HEK293 (cell line): Measurements from ENCODE around the gene C1QC.

Experiments used
- CTCF ChIA-PET: fragments of 350-600 bp; formaldehyde crosslinking; extraction: SDS; loops from one replicate; lab custom pipeline; 2021; ENCODE audit warnings: antibody characterized with exemption; lab: Yijun Ruan, JAX
- POLR2A ChIA-PET: fragments of 300-600 bp; formaldehyde crosslinking; extraction: SDS; loops from one replicate; lab custom pipeline; 2020; ENCODE audit warnings: antibody characterized with exemption, inconsistent platforms; lab: Yijun Ruan, JAX
- H3K27ac ChIP-seq: fragments of 200-500 bp; sonication (Bioruptor generic); 2 replicates; pipeline ENCODE4 v1.5.1; 2014; ENCODE audit warnings: low read depth, low read length, control low read depth, inconsistent platforms; ENCODE audit errors: extremely low read depth
- H3K36me3 ChIP-seq, 2 experiments: fragments of 200-500 bp in 1 of 2; sonication (Bioruptor generic) in 1 of 2; 1 replicate in 1 of 2; 2 replicates in 1 of 2; pipeline ENCODE4 v1.5.1; 2014 to 2017; ENCODE audit warnings: inconsistent platforms in 2 of 2, low read length in 2 of 2; ENCODE audit not compliant: control insufficient read depth in 2 of 2, insufficient read depth in 1 of 2
- H3K4me1 ChIP-seq: fragments of 200-500 bp; sonication (Bioruptor generic); 2 replicates; pipeline ENCODE4 v1.5.1; 2014; ENCODE audit warnings: mild to moderate bottlenecking, low read length, inconsistent platforms; ENCODE audit not compliant: control insufficient read depth, insufficient read depth
- H3K4me3 ChIP-seq: 2 replicates; pipeline ENCODE4 v1.5.1; 2011; ENCODE audit warnings: low read depth, mild to moderate bottlenecking, control low read depth, low read length, moderate library complexity
- H3K9me3 ChIP-seq: fragments of 200-500 bp; sonication (Bioruptor generic); 2 replicates; pipeline ENCODE4 v1.5.1; 2014; ENCODE audit warnings: low read depth, low read length, inconsistent platforms; ENCODE audit not compliant: control insufficient read depth, insufficient read depth
- KLF17 ChIP-seq: fragments of 450-650 bp; formaldehyde crosslinking; IDR thresholded peaks from 2 replicates; pipeline ENCODE4 v1.5.1; 2016; ENCODE audit warnings: missing biosample characterization, missing genetic modification characterization
- REST ChIP-seq: fragments of 450-650 bp; formaldehyde crosslinking; IDR thresholded peaks from 2 replicates; pipeline ENCODE4 v1.5.1; 2016; ENCODE audit warnings: missing biosample characterization, missing genetic modification characterization
- SP3 ChIP-seq: fragments of 450-650 bp; formaldehyde crosslinking; IDR thresholded peaks from 2 replicates; pipeline ENCODE4 v1.5.1; 2016; ENCODE audit warnings: missing biosample characterization, missing genetic modification characterization
- ZFP69B ChIP-seq: fragments of 450-650 bp; formaldehyde crosslinking; IDR thresholded peaks from 2 replicates; pipeline ENCODE4 v1.5.1; 2016; ENCODE audit warnings: missing biosample characterization, missing genetic modification characterization
- ZNF169 ChIP-seq: fragments of 450-650 bp; formaldehyde crosslinking; IDR thresholded peaks from 2 replicates; pipeline ENCODE4 v1.5.1; 2016; ENCODE audit warnings: missing biosample characterization, missing genetic modification characterization
- ZNF18 ChIP-seq: fragments of 450-650 bp; formaldehyde crosslinking; IDR thresholded peaks from 2 replicates; pipeline ENCODE4 v1.5.1; 2016; ENCODE audit warnings: missing biosample characterization, missing genetic modification characterization
- ZNF449 ChIP-seq: fragments of 450-650 bp; formaldehyde crosslinking; IDR thresholded peaks from 2 replicates; pipeline ENCODE4 v1.5.1; 2017; ENCODE audit warnings: missing biosample characterization, mild to moderate bottlenecking, missing genetic modification characterization, moderate library complexity
- ZNF513 ChIP-seq: fragments of 450-650 bp; IDR thresholded peaks from 2 replicates; pipeline ENCODE4 v1.5.1; 2018; ENCODE audit warnings: missing biosample characterization, missing genetic modification characterization
- ZNF518A ChIP-seq: fragments of 450-650 bp; formaldehyde crosslinking; conservative IDR thresholded peaks from 2 replicates; pipeline ENCODE4 v1.5.1; 2016; ENCODE audit warnings: low read depth, missing biosample characterization, missing genetic modification characterization
- ZNF521 ChIP-seq: fragments of 450-650 bp; formaldehyde crosslinking; IDR thresholded peaks from 2 replicates; pipeline ENCODE4 v1.5.1; 2017; ENCODE audit warnings: missing biosample characterization, mild to moderate bottlenecking, missing genetic modification characterization
- ZSCAN18 ChIP-seq: fragments of 450-650 bp; formaldehyde crosslinking; IDR thresholded peaks from 2 replicates; pipeline ENCODE4 v1.5.1; 2016; ENCODE audit warnings: missing biosample characterization, missing genetic modification characterization
- ZSCAN4 ChIP-seq: fragments of 450-650 bp; formaldehyde crosslinking; IDR thresholded peaks from 2 replicates; pipeline ENCODE4 v1.5.1; 2017; ENCODE audit warnings: missing biosample characterization, missing genetic modification characterization

The C1QC gene

GRCh38 chr1:22607154-22607553 lies 36.3 kb upstream of the C1QC start:
- H3K4me3 ChIP-seq: no peak overlapping the region
- POLR2A ChIA-PET: interaction anchor here (0.5 kb wide), 1 partner anchor 490 kb away, joined by 3 read pairs; no protein-coding TSS in a partner anchor
- H3K27ac ChIP-seq: no peak overlapping the region
- no peaks in the 10 kb centered on the region for H3K9me3 ChIP-seq
- no peaks in the 10 kb centered on the region for H3K4me1 ChIP-seq
- CTCF ChIA-PET: interaction anchor here (0.6 to 1.2 kb wide), 3 partner anchors 11 to 613 kb away, joined by 3 to 5 read pairs (median 3); no protein-coding TSS in a partner anchor
- TF ChIP-seq REST: peak; percentile 89
- TF ChIP-seq ZNF513 (tag by site-specific recombination): no peak
- no peak for TF ChIP-seq ZNF518A (tag by site-specific recombination)
- no peak for TF ChIP-seq ZNF521
- no peaks in the 10 kb centered on the region for H3K36me3 ChIP-seq

GRCh38 chr1:22608361-22608760 lies 35.1 kb upstream of the C1QC start:
- ChIA-PET POLR2A (no interaction called here), CTCF (interaction anchor here (0.7 kb wide), 1 partner anchor 154 kb away, joined by 5 read pairs; no protein-coding TSS in a partner anchor)
- H3K4me3 ChIP-seq: no peak overlapping the region
- H3K36me3 ChIP-seq: no peaks in the 10 kb centered on the region
- H3K27ac ChIP-seq: no peak overlapping the region
- no peaks in the 10 kb centered on the region for H3K4me1 ChIP-seq
- H3K9me3 ChIP-seq: no peaks in the 10 kb centered on the region
- TF ChIP-seq KLF17 (tag by site-specific recombination) (no peak), ZNF169 (tag by site-specific recombination) (no peak), SP3 (tag by site-specific recombination) (no peak), ZFP69B (tag by site-specific recombination) (no peak), ZNF513 (tag by site-specific recombination) (no peak), ZSCAN4 (tag by site-specific recombination) (no peak), ZNF18 (no peak), ZSCAN18 (no peak), ZNF449 (tag by site-specific recombination) (no peak)
